KMS-11 (cell line): ENCODE measurements around the gene APOO.

Experiments used
- H2AFZ ChIP-seq: fragments of 200-600 bp; sonication (generic); 2 replicates; pipeline ENCODE4 v1.6.1; 2016; ENCODE audit warnings: antibody characterized with exemption, mixed run types, low read depth
- H3K27ac ChIP-seq: fragments of 200-600 bp; sonication (generic); 2 replicates; pipeline ENCODE4 v1.6.1; 2016; ENCODE audit warnings: mild to moderate bottlenecking, mixed run types
- H3K27me3 ChIP-seq: fragments of 200-600 bp; sonication (generic); 2 replicates; pipeline ENCODE4 v1.6.1; 2017; ENCODE audit warnings: mild to moderate bottlenecking, low read depth, mixed run types, moderate library complexity; ENCODE audit not compliant: insufficient read depth
- H3K36me3 ChIP-seq: fragments of 200-600 bp; sonication (generic); 2 replicates; pipeline ENCODE4 v1.6.1; 2017; ENCODE audit warnings: mild to moderate bottlenecking, mixed run types; ENCODE audit not compliant: insufficient read depth
- H3K4me1 ChIP-seq: fragments of 200-600 bp; sonication (generic); 2 replicates; pipeline ENCODE4 v1.6.1; 2016; ENCODE audit warnings: mild to moderate bottlenecking, low read depth, mixed run types; ENCODE audit not compliant: poor library complexity, severe bottlenecking
- H3K4me2 ChIP-seq: fragments of 200-600 bp; sonication (generic); 2 replicates; pipeline ENCODE4 v1.7.0; 2016; ENCODE audit warnings: mild to moderate bottlenecking, mixed run types
- H3K4me3 ChIP-seq: fragments of 200-600 bp; sonication (generic); IDR thresholded peaks from 2 replicates; pipeline ENCODE4 v1.6.1; 2017; ENCODE audit warnings: low read depth, low read length, mixed read lengths; ENCODE audit not compliant: insufficient read depth
- H3K79me2 ChIP-seq: fragments of 200-600 bp; sonication (generic); 2 replicates; pipeline ENCODE4 v1.6.1; 2016; ENCODE audit warnings: low read depth, mixed run types; ENCODE audit not compliant: insufficient read depth
- H3K9ac ChIP-seq: fragments of 200-600 bp; sonication (generic); 2 replicates; pipeline ENCODE4 v1.6.1; 2016; ENCODE audit warnings: mild to moderate bottlenecking, mixed run types
- H4K20me1 ChIP-seq: fragments of 200-600 bp; sonication (generic); 2 replicates; pipeline ENCODE4 v1.6.1; 2016; ENCODE audit warnings: mild to moderate bottlenecking, mixed run types; ENCODE audit not compliant: insufficient read depth
- TF ChIP-seq, protein P1 (sequence below): fragments of 200-600 bp; sonication (generic); conservative IDR thresholded peaks from 2 replicates; pipeline ENCODE4 v1.6.1; 2017; ENCODE audit warnings: low read depth, mild to moderate bottlenecking, antibody characterized with exemption, low read length, moderate library complexity, mixed read lengths

Gene APOO

DNA sequence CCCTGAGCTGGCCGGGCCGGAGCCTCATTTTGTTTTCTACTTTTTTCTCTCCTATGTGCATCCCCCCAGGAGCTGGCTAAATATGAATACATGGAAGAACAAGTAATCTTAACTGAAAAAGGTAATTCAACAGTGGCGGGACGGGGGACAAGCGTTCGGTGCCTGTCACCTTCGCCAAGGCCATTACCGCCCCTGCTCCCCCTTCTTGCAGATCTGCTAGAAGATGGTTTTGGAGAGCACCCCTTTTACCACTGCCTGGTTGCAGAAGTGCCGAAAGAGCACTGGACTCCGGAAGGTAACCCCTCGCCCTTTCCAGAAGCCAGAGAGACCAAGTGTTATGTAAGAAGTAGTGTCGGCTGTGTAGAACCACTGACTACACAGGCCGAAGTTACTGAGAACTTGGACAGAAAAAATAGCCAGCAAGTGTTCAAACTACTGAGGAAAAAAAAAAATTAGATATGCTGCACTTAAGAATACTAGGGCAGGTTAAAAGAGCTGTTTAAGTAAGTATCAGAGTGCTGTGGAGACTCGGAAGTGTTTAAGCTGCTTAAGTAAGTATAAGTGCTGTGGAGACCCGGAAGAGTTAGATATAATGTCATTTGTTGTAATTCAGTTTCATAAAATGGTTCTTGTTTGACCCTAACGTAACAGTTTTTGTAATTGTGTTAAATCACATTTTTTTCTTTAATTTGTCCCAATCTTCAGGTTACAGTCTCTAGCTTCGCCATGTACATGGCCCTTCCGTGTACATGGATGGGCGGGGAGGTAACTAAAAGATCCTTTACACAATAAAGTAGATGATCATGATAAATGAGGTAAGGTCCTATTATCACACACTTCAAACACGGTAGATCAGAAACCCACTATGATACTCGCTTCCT lies 123.9 kb downstream of the APOO start:
- no peak overlapping the region for H3K27ac ChIP-seq
- peak overlapping the region; percentile 54 for H2AFZ ChIP-seq
- H3K4me3 ChIP-seq, result no peak overlapping the region
- peaks cover 18% of the 10 kb centered on the region for H3K4me1 ChIP-seq
- peak overlapping the region; percentile 27; the same call in 1 of the 2 replicates for H3K9ac ChIP-seq
- H3K4me2 ChIP-seq, result peak overlapping the region; percentile 84
- H4K20me1 ChIP-seq, result no peaks in the 10 kb centered on the region
- TF ChIP-seq, protein P1, sequence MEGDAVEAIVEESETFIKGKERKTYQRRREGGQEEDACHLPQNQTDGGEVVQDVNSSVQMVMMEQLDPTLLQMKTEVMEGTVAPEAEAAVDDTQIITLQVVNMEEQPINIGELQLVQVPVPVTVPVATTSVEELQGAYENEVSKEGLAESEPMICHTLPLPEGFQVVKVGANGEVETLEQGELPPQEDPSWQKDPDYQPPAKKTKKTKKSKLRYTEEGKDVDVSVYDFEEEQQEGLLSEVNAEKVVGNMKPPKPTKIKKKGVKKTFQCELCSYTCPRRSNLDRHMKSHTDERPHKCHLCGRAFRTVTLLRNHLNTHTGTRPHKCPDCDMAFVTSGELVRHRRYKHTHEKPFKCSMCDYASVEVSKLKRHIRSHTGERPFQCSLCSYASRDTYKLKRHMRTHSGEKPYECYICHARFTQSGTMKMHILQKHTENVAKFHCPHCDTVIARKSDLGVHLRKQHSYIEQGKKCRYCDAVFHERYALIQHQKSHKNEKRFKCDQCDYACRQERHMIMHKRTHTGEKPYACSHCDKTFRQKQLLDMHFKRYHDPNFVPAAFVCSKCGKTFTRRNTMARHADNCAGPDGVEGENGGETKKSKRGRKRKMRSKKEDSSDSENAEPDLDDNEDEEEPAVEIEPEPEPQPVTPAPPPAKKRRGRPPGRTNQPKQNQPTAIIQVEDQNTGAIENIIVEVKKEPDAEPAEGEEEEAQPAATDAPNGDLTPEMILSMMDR, result no peak
- no peaks in the 10 kb centered on the region for H3K36me3 ChIP-seq
- H3K79me2 ChIP-seq, result no peaks in the 10 kb centered on the region
- H3K27me3 ChIP-seq, result no peaks in the 10 kb centered on the region
